HG02610 (cell line): ENCODE results near the gene MED6.
A peak's percentile ranks its signal among the peaks of the same experiment; 100 is the strongest.

Experiments
- ATAC-seq: cut with Tn5 transposase; IDR thresholded peaks from one replicate; pipeline ENCODE4 v1.9.1; 2021; ENCODE audit warnings: mild to moderate bottlenecking, moderate library complexity; ENCODE audit not compliant: unreplicated experiment

MED6 gene

DNA sequence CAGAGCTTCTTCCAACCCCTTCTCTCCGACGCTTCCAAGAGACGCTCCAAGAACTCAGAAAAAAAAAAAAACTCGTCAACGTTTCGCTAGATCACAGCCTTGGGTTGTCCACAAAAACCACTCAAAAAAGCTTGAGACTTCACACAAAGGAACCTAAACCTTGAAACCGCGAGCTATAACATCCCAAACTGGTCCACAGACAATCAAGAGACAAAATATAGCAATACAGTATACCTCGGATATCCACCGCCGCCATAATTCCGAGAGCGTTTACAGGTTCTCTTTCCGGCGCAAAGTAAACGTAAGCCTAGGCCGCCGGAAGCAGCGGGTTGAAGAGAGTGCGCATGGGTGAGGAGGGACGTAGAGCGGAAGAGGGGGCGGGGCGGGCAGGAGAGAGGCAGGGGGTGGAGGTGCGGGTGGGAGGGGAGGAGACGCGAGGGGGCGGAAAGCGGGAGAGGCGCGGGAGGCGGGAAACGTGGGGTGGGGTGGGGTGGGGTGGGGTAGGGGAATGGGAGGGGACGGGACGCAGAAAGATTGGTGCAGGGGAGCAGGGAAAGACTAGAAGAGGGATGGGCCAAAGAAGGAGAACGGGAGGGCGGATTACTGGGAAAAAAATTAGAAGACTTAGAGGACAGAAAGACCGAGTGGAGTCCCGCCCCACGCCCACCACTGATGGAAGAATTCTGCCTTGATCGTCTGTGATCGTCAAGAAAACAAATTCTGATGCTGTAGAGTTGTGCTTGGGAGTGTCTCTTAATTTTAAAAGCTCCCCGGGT, at the start of gene MED6:
Gene MED6, minus strand, starts transcription at position 274 of the 776 bp plus-strand sequence. Its CDS starts 18 bp downstream, at position 256.
- peak; percentile 89 for ATAC-seq

DNA sequence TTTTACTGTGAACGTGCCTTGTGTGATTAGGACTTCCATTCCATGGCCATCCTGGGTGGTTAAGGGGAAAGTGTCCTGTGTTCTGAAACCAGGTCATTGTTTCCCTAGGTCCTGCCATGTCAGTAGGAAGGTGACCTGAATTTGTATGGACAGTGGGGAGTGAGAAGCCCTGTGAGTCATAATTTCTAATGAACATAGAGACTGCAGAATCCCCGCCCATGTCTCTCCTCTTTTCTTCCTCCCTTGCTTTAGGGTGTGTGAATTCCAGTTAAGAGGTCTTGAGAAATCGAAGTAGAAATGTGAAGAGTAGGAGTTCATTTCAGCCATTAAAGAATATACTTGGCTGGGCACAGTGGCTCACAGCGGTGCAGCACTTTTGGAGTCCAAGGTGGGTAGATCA, 49.3 kb upstream of the MED6 start:
- ATAC-seq, result no peak

- ATAC-seq, result no peak
These were observed 47.9 kb upstream of the MED6 start for GRCh38 chr14:70648346-70648745.

DNA sequence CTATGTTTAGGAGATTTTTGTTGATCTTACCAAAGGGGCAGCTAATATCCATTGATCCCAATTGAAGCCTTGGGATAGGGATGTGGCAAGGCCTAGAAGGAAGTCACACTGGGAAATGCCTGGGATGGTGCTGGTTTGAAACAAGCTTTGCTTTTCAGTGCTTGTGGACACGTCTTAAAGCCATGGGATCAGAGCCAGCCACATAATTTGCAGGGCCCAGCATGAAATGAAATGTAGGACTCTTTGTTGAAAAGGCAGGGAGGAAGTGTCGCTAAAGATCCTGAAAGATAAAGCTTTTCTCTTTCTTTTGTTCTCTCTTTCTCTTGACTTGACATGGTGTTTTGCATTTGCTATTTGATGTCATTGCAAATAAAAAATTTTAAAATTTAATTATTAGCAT, 46.2 kb upstream of the MED6 start:
- ATAC-seq, result no peak

DNA sequence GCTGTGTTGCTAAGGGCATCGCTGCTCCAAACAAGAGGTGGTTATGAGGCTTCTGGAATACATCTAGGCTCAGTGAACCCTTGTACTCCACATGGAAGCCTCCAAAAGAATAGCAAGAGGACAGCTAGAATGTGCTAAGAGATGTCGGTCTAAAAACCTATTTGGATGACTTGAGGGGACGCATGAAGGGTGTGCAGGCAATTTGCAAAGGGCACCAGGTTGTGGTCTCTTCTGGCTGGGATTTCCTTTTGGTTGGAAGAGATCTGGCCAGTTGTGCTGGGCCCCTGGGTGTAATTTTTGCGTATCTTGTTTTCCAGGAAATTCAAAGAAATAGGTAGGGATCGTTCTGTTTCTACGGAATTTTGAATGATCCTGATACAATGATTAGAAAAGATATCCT, 45.4 kb upstream of the MED6 start:
- no peak for ATAC-seq

DNA sequence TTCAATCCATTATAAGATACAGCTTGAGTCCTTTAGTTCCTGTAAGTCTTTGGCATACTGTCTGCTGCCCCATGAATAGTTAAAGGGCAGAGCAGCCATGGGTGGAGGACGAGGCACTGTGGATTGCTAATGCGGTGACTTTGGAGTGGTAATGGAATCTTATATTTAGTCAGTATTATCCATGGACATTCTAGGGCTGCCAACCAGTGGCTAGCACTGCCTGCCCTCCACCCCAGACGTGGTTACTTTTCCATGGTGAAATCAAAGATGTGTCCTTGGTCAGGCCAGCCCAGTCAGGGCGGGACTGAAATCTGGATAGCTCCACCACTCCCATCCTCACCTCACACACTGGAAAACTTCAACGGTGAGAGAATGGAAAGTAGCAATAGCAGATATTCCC, 43.5 kb upstream of the MED6 start:
- no peak for ATAC-seq

DNA sequence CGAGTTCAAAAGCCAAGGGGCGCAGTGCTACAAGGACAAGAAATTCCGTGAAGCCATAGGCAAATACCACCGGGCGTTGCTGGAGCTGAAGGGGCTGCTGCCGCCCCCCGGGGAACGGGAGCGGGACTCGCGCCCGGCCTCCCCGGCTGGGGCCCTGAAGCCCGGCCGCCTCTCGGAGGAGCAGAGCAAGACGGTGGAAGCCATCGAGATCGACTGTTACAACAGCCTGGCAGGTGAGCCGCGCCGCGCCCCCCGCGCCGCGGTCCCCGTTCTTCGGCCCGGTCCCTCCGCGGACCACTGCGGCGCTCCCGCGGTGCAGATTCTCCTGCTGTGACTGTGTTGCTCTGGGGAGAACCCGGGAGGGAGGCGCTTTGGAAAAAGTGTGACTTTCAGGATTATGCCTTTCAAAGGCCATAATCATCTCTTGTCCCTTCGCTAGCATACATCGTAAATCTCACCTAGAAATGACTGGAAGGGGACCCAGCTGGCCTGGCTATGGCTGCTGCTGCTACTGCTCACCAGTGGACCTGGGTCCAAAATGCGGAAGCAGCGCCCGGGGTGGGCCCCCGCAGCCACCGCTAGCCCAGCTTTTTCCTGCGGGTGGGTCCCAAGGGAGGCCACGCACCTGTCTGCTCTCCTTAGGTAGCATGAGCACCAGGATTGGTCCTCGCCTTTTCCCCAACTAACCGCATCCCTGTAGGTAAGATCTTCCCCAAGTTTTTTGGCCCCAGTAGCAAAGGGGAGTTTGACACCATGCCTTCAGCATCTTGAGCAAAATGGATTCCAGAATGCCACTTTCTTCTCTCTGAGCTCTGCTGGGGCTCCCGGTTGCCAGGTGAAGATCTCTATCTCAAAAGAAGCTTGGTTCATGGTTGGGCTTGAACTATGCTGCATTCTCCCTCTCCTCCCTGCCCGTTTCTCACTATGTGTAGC, 42.1 kb upstream of the MED6 start:
- no peak for ATAC-seq

DNA sequence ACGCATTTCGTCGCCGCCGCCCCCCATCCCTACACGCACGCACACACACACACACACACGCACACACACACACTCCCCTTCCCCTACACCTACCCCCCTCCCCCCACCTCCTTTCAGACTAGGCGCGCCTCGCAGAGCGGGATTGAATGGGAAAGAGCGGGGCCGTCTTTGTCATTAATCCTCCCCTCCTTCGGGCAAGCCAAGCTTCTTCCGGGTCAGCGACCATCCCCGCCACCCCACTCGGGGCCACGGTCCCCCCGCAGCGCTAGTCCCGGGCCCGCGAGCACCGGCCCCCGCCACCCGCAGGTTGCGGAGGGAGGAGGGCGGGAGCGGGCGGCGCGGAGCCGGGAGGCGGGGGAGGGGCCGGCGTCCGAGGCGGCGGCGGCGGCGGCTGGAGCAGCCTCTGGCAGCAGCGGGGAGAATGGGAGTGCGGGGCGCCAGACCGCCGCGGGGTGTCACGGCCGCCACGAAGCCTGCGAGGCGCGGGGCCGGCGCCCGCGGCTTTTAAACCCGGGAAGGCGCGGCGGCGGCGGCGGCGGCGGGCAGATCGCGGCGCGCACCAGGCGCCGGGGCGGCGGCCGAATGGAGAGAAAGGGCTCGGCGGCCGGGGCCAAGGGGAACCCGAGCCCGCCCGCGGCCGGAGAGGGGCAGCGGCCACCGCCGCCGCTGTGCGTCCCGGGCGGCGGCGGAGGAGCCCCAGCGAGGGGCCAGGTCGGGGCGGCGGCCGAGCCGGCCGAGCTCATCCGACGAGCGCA, 41.3 kb upstream of the MED6 start, which contains the start of gene TTC9:
Gene TTC9, plus strand, starts transcription at position 369 of the 755 bp plus-strand sequence. Its CDS starts 214 bp downstream, at position 583.
- no peak for ATAC-seq

GRCh38 chr14:70640938-70641547, 40.6 kb upstream of the MED6 start:
- peak; percentile 72 for ATAC-seq

DNA sequence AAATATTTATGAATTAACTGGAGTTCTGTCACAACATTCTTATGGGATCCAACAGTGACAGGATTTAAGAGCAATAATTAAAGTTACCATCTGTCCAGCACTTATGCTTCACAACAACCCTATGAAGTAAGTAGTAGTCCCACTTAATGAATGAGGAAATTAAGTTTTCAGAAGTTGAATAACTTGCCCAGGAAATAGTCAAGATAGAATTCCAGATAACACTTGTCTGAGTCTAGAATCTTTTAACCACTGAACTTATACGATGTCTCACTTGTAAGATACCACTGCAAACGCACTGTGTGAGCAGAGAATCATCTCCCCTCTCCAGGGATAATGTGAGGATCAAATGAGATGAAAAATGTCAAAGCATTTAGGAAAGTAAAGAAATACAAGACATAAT, 38.0 kb upstream of the MED6 start:
- ATAC-seq, result no peak

DNA sequence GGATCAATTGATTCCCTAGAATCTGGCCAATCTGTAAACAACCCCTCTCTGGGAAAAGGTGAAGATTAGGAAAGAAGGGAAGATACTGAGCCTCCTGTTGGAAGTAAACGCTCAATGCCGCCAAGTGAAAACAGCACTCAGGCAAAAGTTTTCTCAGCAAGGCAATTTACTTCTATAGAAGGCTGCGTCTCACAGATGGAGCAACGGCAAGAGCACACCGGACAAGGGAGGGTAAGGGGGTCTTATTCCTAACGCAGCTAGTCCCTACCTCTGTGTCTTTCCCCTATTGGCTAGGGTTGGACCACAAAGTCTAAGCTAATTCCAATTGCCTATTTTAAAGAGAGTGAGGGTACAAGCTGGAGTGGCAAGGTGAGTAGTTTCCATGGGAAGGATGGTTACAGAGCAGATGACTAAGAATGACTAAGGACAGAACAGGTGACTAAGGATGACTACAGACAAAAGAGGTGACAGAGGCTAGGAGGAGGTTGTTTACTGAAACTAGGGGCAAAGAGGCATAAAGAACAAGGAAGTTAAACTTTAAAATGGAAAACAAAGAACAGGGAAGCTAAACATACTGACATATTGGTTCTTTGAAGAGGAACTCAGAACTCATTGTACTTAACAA, 35.6 kb upstream of the MED6 start:
- no peak for ATAC-seq

GRCh38 chr14:70631948-70632347, 31.5 kb upstream of the MED6 start:
- no peak for ATAC-seq

DNA sequence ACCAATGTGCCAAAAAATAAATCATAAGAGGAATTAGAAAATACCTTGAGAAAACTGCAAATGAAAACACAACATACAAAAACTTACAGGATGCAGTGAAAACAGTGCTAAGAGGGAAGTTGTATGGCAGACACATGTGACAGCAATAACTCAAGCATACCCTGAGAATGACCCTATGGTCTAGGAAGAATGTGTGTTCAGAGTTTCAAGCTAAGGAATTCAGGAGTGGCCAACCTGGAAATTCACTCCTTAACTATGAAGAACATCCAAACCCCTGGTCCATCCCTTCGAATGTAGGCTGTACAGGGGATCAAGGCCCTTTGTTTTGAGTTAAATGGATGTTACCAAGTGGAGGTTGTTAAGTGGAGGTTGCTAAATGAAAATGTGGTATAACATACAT, 24.5 kb upstream of the MED6 start:
- no peak for ATAC-seq

GRCh38 chr14:70622111-70622712, 21.8 kb upstream of the MED6 start:
- no peak for ATAC-seq

DNA sequence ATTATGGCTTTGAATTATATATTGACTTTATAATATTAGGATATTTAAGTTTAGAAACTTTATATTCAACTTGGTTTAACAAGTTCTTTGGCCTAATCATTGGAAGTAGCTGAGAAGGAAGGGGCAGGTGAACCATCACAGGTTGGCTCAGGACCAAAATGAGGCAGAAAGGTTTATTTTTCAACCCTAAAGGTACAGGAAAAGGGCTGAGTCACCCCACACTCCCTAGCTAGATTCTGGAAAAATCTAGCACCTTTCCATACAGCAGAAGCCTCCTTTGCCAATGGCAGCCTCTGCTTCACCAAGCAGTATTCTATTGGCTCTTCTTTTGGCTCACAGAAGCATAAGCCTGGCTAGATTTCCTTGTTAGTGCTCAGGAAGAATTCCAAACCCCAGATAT, 19.3 kb upstream of the MED6 start:
- ATAC-seq, result no peak

DNA sequence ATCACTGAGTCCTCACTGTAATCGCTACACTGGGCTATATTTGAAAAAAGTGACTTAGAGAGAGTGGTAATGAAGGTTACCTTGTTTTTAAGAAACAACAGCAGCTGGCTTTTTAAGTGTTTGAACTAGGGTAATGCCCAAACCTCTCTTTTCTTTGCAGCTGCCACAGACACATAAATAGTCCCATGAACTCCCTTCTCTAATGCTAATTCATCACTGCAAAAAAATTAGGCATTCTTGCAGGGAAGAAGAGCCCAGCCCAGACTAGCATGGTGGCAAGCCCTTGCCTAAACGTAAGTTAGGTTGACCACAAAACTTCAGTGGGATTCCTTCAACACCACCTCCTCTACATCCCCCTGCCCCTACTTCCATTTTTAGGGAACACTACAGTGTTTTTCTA, 17.9 kb upstream of the MED6 start:
- no peak for ATAC-seq

- no peak for ATAC-seq
These were observed 16.2 kb upstream of the MED6 start for GRCh38 chr14:70616646-70617045.

DNA sequence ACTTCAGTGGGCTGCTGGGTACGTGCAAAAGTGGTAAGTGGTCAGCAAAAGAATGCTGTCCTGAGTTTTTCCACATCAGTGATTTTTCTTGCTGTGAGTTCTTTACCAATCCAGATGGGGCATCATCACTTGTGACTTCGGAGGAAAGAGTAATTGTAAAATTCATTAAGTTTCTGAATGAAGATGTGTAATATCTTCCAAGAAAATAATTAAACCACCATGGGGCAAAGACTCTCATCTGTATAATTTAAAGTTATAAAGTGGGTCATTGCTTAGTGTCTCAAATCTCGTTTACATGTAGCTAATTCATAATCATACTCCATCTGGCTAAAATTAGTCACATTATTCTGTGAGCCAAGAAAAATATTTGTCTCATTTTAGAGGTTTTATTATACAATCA, 10.8 kb upstream of the MED6 start:
- ATAC-seq, result no peak

GRCh38 chr14:70602254-70602653, 1.8 kb upstream of the MED6 start:
- peak; percentile 63 for ATAC-seq

DNA sequence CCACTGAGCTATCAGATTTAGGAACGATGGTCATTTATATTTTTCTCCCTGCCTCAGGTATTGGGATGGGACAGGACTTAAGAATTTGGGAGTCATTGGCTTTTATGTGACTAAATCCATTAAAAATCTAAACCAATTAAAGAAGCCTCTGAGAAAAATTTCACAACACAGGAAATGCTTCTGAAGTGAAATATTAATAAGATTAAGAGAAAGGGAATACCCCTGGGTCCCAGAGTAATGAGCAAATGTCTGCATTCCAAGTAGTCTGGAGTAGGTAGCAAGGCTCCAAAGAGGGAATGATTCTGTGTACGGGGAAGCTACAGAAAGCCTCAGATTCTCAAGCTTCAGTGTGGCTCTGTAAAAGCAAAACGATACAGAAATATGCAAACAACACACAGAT, 707 bp upstream of the MED6 start:
- no peak for ATAC-seq
